LNCAP (cell line): ENCODE data around the gene ART1.

Experiments used
- CTCF ChIP-seq: fragments of 450-650 bp; IDR thresholded peaks from 2 replicates; pipeline ENCODE4 v1.5.1; 2017; ENCODE audit warnings: mild to moderate bottlenecking

ART1 gene

GRCh38 chr11:3709977-3710376 is 65.0 kb downstream of the ART1 start:
- no peak for TF ChIP-seq CTCF

- no peak for TF ChIP-seq CTCF
Measured at GRCh38 chr11:3710485-3711259, 65.7 kb downstream of the ART1 start.

GRCh38 chr11:3712274-3712673 is 67.3 kb downstream of the ART1 start:
- TF ChIP-seq CTCF, result no peak
